Astrocyte (in vitro differentiated cells and primary cell): Measurements from ENCODE around the gene PTGES3. TPM values are rescaled to one million over a fixed set of nuclear protein-coding genes. Genes with fewer than 3 reads are reported as not detected.
"Not testable (repeated sequence)": the region's sequence is repeated elsewhere in the genome, so short reads cannot be mapped to it uniquely, and the experiment has no call there.

Source experiments
- DNase-seq: peaks from one replicate; pipeline ENCODE4 v3.0.0-alpha.2; 2010; ENCODE audit warnings: low read depth
- FAIRE-seq: peaks from 2 replicates; lab custom pipeline; 2011; peaks lifted over from hg19 to GRCh38; lab: Jason Lieb, UNC
- H2AFZ ChIP-seq: 2 replicates; pipeline ENCODE4 v1.6.0; 2012; ENCODE audit warnings: low read depth, low read length, inconsistent platforms
- H3K27ac ChIP-seq: 2 replicates; pipeline ENCODE4 v1.5.1; 2011; ENCODE audit warnings: low read depth, low read length, inconsistent platforms
- H3K27me3 ChIP-seq: 2 replicates; pipeline ENCODE4 v1.6.0; 2011; ENCODE audit warnings: low read length, inconsistent platforms; ENCODE audit not compliant: insufficient read depth
- H3K36me3 ChIP-seq: 2 replicates; pipeline ENCODE4 v1.5.1; 2011; ENCODE audit warnings: low read length, inconsistent platforms; ENCODE audit not compliant: insufficient read depth
- H3K4me1 ChIP-seq: 2 replicates; pipeline ENCODE4 v1.5.1; 2011; ENCODE audit warnings: low read length, inconsistent platforms; ENCODE audit not compliant: insufficient read depth
- H3K4me2 ChIP-seq: 2 replicates; pipeline ENCODE4 v1.6.0; 2012; ENCODE audit warnings: low read length, inconsistent platforms
- H3K4me3 ChIP-seq: 2 replicates; pipeline ENCODE4 v1.5.1; 2011; ENCODE audit warnings: low read depth, mild to moderate bottlenecking, low read length, inconsistent platforms; ENCODE audit not compliant: insufficient read depth
- H3K79me2 ChIP-seq: 2 replicates; pipeline ENCODE4 v1.6.0; 2012; ENCODE audit warnings: mild to moderate bottlenecking, low read length, inconsistent platforms; ENCODE audit not compliant: insufficient read depth
- H3K9ac ChIP-seq: 2 replicates; pipeline ENCODE4 v1.6.0; 2012; ENCODE audit warnings: mild to moderate bottlenecking, low read length, inconsistent platforms
- H3K9me3 ChIP-seq: 2 replicates; pipeline ENCODE4 v1.5.1; 2012; ENCODE audit warnings: low read depth, mild to moderate bottlenecking, low read length, inconsistent platforms; ENCODE audit not compliant: insufficient read depth
- H4K20me1 ChIP-seq: 2 replicates; pipeline ENCODE4 v1.6.0; 2012; ENCODE audit warnings: low read length, inconsistent platforms; ENCODE audit not compliant: insufficient read depth
- H3K27ac Mint-ChIP-seq: one replicate; pipeline ENCODE4 v1.8.0; 2021; ENCODE audit warnings: mild to moderate bottlenecking, mixed read lengths; ENCODE audit not compliant: unreplicated experiment
- H3K27me3 Mint-ChIP-seq: one replicate; pipeline ENCODE4 v1.8.0; 2021; ENCODE audit warnings: low read depth, mixed read lengths; ENCODE audit not compliant: unreplicated experiment
- H3K36me3 Mint-ChIP-seq: one replicate; pipeline ENCODE4 v1.8.0; 2021; ENCODE audit warnings: low read depth, mixed read lengths; ENCODE audit not compliant: unreplicated experiment
- H3K4me1 Mint-ChIP-seq: one replicate; pipeline ENCODE4 v1.8.0; 2021; ENCODE audit warnings: low read depth, mixed read lengths; ENCODE audit not compliant: unreplicated experiment
- H3K4me3 Mint-ChIP-seq: one replicate; pipeline ENCODE4 v1.8.0; 2021; ENCODE audit warnings: mild to moderate bottlenecking, moderate library complexity, mixed read lengths; ENCODE audit not compliant: unreplicated experiment
- H3K9me3 Mint-ChIP-seq: one replicate; pipeline ENCODE4 v1.8.0; 2021; ENCODE audit warnings: mild to moderate bottlenecking, mixed read lengths; ENCODE audit not compliant: unreplicated experiment
- EZH2 ChIP-seq: IDR thresholded peaks from 2 replicates; pipeline ENCODE4 v1.6.1; 2012; ENCODE audit warnings: mild to moderate bottlenecking, low read length, inconsistent platforms; ENCODE audit not compliant: insufficient read depth
- total RNA-seq: library from RNA; stranded (reverse); gene quantifications from 2 replicates; pipeline ENCODE4 v1.2.1, GENCODE V29; 2021
- TF ChIP-seq, protein P1 (sequence below): IDR thresholded peaks from 2 replicates; pipeline ENCODE4 v1.5.1; 2011; ENCODE audit warnings: low read depth, mild to moderate bottlenecking, inconsistent platforms, low read length, moderate library complexity; ENCODE audit not compliant: insufficient read depth

Gene PTGES3
- total RNA-seq, 1 donor from 2014 or later = 226 TPM

- peaks cover 16% of the 10 kb centered on the region for H3K36me3 Mint-ChIP-seq
- Histone ChIP-seq H4K20me1 (peaks cover 27% of the 10 kb centered on the region), H3K79me2 (peaks cover 28% of the 10 kb centered on the region), H3K36me3 (peaks cover 15% of the 10 kb centered on the region), H3K4me1 (peaks cover 16% of the 10 kb centered on the region)
- not testable (repeated sequence) for H3K27me3 ChIP-seq, H3K27ac Mint-ChIP-seq, FAIRE-seq, H3K4me2 ChIP-seq, H3K9me3 Mint-ChIP-seq, H3K27me3 Mint-ChIP-seq, H3K9ac ChIP-seq, DNase-seq, H3K4me3 ChIP-seq, H3K4me3 Mint-ChIP-seq, H3K27ac ChIP-seq, H2AFZ ChIP-seq, H3K9me3 ChIP-seq
- H3K4me1 Mint-ChIP-seq = peaks cover 15% of the 10 kb centered on the region
Measured at GRCh38 chr12:56648023-56648422, 40.1 kb downstream of the PTGES3 start.

DNA sequence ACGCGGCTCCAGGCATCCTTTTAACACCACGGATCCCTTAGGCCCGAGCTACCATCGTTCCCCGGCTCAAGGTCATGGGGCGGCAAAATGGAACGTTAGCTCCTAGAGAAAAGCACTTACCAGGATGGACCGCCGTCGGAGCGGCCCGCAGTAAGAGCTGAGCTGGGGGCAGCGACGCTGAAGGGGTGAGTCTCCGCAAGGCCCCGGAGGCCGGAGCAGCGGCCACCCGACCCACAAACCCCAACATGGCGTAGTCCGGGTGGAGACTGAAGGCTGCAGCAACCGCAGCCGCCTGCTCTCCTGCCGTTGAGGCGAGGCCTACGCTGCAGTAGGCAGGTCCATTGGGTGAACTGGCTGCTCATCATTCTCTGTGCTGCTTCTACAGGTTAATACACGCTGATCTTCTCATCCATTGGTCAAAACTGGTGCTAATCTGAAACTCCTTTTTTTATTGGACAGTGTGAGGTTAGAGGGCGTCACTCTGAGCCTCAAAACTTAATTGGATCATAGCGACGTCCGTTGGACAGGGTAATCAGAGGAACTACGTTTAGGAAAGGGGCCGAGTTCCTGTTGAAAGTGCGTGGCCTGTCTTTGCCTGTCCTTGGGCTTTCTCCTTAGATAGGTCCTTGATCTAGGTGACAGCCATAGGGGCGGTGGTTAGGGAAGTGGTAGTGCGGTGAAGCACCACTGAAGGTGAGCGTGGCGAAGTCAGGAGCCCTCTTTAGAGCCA, 42.2 kb downstream of the PTGES3 start, which contains the start of gene ATP5F1B:
Gene ATP5F1B, minus strand, starts transcription at position 268 of the 730 bp plus-strand sequence. Its CDS starts 21 bp downstream, at position 247.
- Mint-ChIP-seq H3K4me1 (peaks cover 15% of the 10 kb centered on the region), H3K27me3 (no peaks in the 10 kb centered on the region), H3K9me3 (no peaks in the 10 kb centered on the region), H3K27ac (peak within 1 kb of the TSS; percentile 93), H3K4me3 (peak within 1 kb of the TSS; percentile 100), H3K36me3 (peaks cover 17% of the 10 kb centered on the region)
- TF ChIP-seq, protein P1, sequence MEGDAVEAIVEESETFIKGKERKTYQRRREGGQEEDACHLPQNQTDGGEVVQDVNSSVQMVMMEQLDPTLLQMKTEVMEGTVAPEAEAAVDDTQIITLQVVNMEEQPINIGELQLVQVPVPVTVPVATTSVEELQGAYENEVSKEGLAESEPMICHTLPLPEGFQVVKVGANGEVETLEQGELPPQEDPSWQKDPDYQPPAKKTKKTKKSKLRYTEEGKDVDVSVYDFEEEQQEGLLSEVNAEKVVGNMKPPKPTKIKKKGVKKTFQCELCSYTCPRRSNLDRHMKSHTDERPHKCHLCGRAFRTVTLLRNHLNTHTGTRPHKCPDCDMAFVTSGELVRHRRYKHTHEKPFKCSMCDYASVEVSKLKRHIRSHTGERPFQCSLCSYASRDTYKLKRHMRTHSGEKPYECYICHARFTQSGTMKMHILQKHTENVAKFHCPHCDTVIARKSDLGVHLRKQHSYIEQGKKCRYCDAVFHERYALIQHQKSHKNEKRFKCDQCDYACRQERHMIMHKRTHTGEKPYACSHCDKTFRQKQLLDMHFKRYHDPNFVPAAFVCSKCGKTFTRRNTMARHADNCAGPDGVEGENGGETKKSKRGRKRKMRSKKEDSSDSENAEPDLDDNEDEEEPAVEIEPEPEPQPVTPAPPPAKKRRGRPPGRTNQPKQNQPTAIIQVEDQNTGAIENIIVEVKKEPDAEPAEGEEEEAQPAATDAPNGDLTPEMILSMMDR = no peak
- TF ChIP-seq EZH2 = no peak
- Histone ChIP-seq H3K4me3 (peak within 1 kb of the TSS; percentile 94), H3K9me3 (no peaks in the 10 kb centered on the region), H2AFZ (peak within 1 kb of the TSS; percentile 81), H3K4me1 (peaks cover 16% of the 10 kb centered on the region), H3K27me3 (no peaks in the 10 kb centered on the region), H3K79me2 (peaks cover 45% of the 10 kb centered on the region), H3K9ac (peak within 1 kb of the TSS; percentile 97), H3K27ac (peak within 1 kb of the TSS; percentile 73), H3K4me2 (peak within 1 kb of the TSS; percentile 88), H3K36me3 (peaks cover 28% of the 10 kb centered on the region), H4K20me1 (peaks cover 39% of the 10 kb centered on the region)
- DNase-seq (peak; percentile 100), FAIRE-seq (peak; percentile 84)

GRCh38 chr12:56645201-56645716, 42.8 kb downstream of the PTGES3 start:
- peaks cover 16% of the 10 kb centered on the region for H3K4me1 ChIP-seq
- H3K4me3 Mint-ChIP-seq = peak overlapping the region; percentile 100
- H3K27ac ChIP-seq = peak overlapping the region; percentile 73
- H3K79me2 ChIP-seq = peaks cover 45% of the 10 kb centered on the region
- H3K27me3 ChIP-seq = no peaks in the 10 kb centered on the region
- no peaks in the 10 kb centered on the region for H3K27me3 Mint-ChIP-seq
- peak overlapping the region; percentile 64 for H2AFZ ChIP-seq
- FAIRE-seq (no peak), DNase-seq (no peak)
- peak overlapping the region; percentile 93 for H3K27ac Mint-ChIP-seq
- TF ChIP-seq, protein P1 = no peak
- TF ChIP-seq EZH2 = no peak
- peak overlapping the region; percentile 94 for H3K4me3 ChIP-seq
- no peaks in the 10 kb centered on the region for H3K9me3 Mint-ChIP-seq
- H3K4me2 ChIP-seq = peak overlapping the region; percentile 88
- H3K36me3 Mint-ChIP-seq = peaks cover 17% of the 10 kb centered on the region
- peaks cover 44% of the 10 kb centered on the region for H4K20me1 ChIP-seq
- peaks cover 32% of the 10 kb centered on the region for H3K36me3 ChIP-seq
- H3K4me1 Mint-ChIP-seq = peaks cover 15% of the 10 kb centered on the region
- H3K9ac ChIP-seq = peak overlapping the region; percentile 97
- H3K9me3 ChIP-seq = no peaks in the 10 kb centered on the region
